Measurements from ENCODE around the gene COX4I2.

Gene COX4I2

GRCh38 chr20:31632548-31633338 lies 5.0 kb upstream of the COX4I2 start:
- TF ChIP-seq CTCF (conservative IDR thresholded peaks at IDR 0.05; ENCODE audit: low read depth, low read length) = no peak
- no peak overlapping the region for H3K4me3 ChIP-seq (ENCODE audit: low read depth, low read length)
- no peak for DNase-seq (ENCODE audit: low read depth)

DNA sequence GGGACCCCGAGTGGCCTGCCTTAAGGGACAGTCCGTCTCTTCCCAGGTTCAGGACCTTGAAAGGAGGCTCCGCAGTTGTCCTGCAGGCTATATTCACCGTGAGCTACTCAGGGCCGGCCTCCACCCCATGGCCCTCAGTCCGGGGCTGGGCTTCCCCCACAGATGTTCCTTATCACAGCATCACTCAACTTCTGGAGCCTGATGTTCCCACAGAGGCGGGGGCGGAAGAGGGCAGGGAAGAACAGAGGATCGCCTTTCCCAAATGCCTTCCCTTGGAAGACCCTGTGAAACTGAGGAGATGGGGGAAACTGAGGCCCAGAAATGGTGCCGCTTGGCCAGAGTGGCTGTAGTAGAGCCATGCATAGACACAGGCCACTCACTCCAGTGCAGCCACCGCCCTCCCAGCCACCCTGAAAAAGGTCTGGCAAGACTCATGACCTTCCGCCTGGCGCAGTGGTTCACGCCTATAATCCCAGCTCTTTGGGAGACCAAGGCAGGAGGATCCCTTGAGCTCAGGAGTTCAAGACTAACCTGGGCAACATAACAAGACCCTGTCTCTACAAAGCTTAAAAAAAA lies 4.3 kb upstream of the COX4I2 start:
- TF ChIP-seq CTCF (conservative IDR thresholded peaks at IDR 0.05; ENCODE audit: low read depth, low read length) = no peak
- DNase-seq (ENCODE audit: low read depth) = no peak
- H3K4me3 ChIP-seq (ENCODE audit: low read depth, low read length) = no peak overlapping the region

DNA sequence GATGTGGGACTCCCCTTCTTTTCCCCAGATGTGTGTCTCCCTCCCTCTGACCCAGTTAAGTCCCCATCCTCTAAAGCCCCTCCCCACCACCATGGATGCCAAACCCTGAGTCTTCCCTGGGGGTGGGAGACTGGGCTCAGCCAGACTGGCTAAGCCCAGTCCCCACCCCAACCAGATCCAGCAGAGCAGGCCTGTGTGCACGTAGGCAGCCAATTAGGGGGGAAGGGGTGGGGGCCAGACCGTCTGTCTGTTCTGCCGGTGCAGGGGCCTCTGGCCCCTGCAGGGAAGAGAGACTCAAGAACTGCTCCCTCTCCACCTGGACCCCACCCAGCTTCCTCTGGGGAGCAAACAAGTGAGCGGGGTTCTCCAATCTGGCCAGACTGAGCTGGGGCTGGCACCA lies 605 bp downstream of the COX4I2 start:
- no peak for TF ChIP-seq CTCF (conservative IDR thresholded peaks at IDR 0.05; ENCODE audit: low read depth, low read length)
- no peak overlapping the region for H3K4me3 ChIP-seq (ENCODE audit: low read depth, low read length)
- no peak for DNase-seq (ENCODE audit: low read depth)

GRCh38 chr20:31638816-31639215 lies 1.1 kb downstream of the COX4I2 start:
- DNase-seq (ENCODE audit: low read depth) = no peak
- TF ChIP-seq CTCF (conservative IDR thresholded peaks at IDR 0.05; ENCODE audit: low read depth, low read length) = no peak
- no peak overlapping the region for H3K4me3 ChIP-seq (ENCODE audit: low read depth, low read length)

DNA sequence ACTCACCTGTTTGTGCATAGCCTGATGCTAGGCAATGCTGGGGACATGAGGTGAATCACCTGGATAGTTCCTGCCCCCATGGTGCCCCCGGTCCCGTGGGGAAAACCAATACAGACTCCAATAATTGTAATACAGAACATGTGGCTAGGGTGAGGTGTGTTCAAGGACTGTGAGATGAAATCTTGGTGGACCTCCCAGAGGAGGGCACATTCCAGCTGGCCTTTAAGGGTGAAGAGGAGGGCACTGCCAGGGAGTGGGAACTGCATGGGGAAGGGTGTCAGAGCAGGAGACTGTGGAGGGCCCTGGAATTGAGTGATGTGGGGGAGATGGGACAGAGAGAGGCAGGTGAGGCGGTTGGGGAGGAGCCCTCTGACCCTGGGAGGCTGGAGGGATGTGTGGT lies 2.5 kb downstream of the COX4I2 start:
- H3K4me3 ChIP-seq (ENCODE audit: low read depth, low read length) = no peak overlapping the region
- no peak for TF ChIP-seq CTCF (conservative IDR thresholded peaks at IDR 0.05; ENCODE audit: low read depth, low read length)
- no peak for DNase-seq (ENCODE audit: low read depth)

GRCh38 chr20:31641391-31641790 lies 3.7 kb downstream of the COX4I2 start:
- TF ChIP-seq CTCF (conservative IDR thresholded peaks at IDR 0.05; ENCODE audit: low read depth, low read length) = no peak
- no peak for DNase-seq (ENCODE audit: low read depth)
- H3K4me3 ChIP-seq (ENCODE audit: low read depth, low read length) = no peak overlapping the region

- TF ChIP-seq CTCF (conservative IDR thresholded peaks at IDR 0.05; ENCODE audit: low read depth, low read length) = no peak
- no peak for DNase-seq (ENCODE audit: low read depth)
- H3K4me3 ChIP-seq (ENCODE audit: low read depth, low read length) = no peak overlapping the region
Observed at GRCh38 chr20:31642837-31643236, 5.1 kb downstream of the COX4I2 start.
